Measurements from ENCODE around the gene COMMD10. TPM values are rescaled to one million over a fixed set of nuclear protein-coding genes. Genes with fewer than 3 reads are reported as not detected.

COMMD10 gene
- total RNA-seq, 4 donors from 2014 or later = 10.6 to 34.6 (median 15.2) TPM

DNA sequence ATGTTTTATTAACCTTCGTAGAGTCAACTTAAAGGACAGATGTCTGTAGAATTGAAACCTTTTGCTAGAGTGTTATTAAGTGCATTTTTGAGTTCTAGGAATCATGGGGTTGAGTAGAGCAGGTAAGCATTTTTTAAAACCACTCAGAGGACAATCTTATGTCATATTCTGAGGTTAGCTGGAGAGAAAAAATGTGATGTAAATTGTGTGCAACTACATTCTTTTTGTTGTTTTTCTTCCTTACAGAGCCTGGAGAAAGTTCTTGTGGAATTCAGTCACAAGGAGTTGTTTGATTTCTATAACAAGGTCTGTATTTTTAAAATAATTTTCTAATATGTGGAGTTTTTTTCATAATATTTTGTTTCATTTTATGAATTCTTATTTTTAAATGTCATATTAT is 206.4 kb downstream of the COMMD10 start:
- Histone ChIP-seq H3K27ac (no peak overlapping the region), H3K9me3 (peaks cover 0 to 4% (median 0%) of the 10 kb centered on the region in 3 donors), H3K4me1 (no peaks in the 10 kb centered on the region), H3K36me3 (peaks cover 0 to 6% of the 10 kb centered on the region in 2 donors), H3K27me3 (no peaks in the 10 kb centered on the region), H3K4me3 (no peak overlapping the region)
- DNase-seq = no peak
- in situ Hi-C loops (cut with MboI; ENCODE audit: low sequenced_read_pairs in 4 of 4) = no loop called here
- intact Hi-C loops (cut with DNase I; ENCODE audit: low total_unique reads) = no loop called here
- no peak for TF ChIP-seq POLR2A (IDR thresholded peaks at IDR 0.05)
- TF ChIP-seq CTCF (IDR thresholded peaks at IDR 0.05 in 4 of 5, conservative IDR thresholded peaks at IDR 0.05 in 1 of 5) = no peak
- no peak for ATAC-seq

DNA sequence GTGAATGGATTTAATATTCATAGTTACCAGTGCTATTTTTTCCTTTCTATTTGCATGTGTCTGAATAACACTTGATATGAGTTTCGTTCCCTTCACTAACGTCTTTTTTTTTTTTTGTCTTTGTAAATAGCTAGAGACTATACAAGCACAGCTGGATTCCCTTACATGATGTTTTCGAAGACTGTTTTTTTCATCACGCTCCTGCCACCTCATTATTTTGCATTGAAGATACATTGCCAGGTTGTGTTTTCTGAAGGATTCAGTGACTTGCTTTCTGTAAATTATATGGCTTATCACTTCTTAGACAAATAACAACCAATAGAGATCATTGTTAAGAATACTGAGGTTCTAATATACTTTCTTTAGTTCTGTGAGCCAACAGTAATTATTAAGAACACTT is 207.5 kb downstream of the COMMD10 start:
- no peak for DNase-seq
- no peaks in the 10 kb centered on the region for H3K27me3 ChIP-seq
- H3K9me3 ChIP-seq = peaks cover 0 to 4% (median 0%) of the 10 kb centered on the region in 3 donors
- no peak for TF ChIP-seq CTCF (IDR thresholded peaks at IDR 0.05 in 4 of 5, conservative IDR thresholded peaks at IDR 0.05 in 1 of 5)
- no peak for TF ChIP-seq POLR2A (IDR thresholded peaks at IDR 0.05)
- ATAC-seq = no peak
- no peak overlapping the region for H3K27ac ChIP-seq
- peaks cover 0 to 7% of the 10 kb centered on the region in 2 donors for H3K36me3 ChIP-seq
- in situ Hi-C loops (cut with MboI; ENCODE audit: low sequenced_read_pairs in 4 of 4) = no loop called here
- intact Hi-C loops (cut with DNase I; ENCODE audit: low total_unique reads) = no loop called here
- H3K4me3 ChIP-seq = no peak overlapping the region
- H3K4me1 ChIP-seq = no peaks in the 10 kb centered on the region

DNA sequence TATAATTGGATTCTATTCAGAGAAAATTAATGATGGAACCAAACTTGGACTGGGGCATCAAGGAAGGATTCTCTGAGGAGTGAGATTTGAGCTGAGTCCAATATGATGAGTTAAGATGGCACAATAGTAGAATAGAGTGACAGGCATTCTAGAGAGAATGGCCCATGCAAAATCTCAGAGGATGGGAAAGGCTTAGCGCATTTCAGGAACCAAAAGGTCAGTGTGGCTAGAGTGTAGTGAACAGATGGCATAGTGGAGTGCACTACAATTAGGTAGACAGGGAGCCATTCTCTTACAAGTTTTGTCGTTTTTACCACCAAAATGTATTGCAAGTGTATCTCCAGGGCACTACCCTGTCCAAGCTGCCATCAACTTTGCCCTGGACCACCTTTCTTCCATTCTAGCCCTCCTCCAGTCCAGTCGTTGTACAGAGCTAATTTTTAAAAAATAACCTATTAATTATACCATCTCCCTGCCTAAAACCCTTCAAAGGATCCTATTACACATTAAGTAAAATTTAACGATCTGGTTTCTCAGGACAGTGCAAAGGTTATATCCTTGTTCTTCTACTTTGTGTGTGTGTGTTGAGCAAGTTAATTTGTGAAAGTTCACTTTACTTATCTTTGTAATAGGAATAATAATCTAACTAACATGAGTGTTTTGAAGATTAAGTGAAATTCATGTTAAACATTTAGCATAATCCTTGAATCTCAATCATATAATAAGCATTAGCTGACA is 211.7 kb downstream of the COMMD10 start:
- no peak for TF ChIP-seq POLR2A (IDR thresholded peaks at IDR 0.05)
- no peak for TF ChIP-seq CTCF (IDR thresholded peaks at IDR 0.05 in 4 of 5, conservative IDR thresholded peaks at IDR 0.05 in 1 of 5)
- Histone ChIP-seq H3K9me3 (no peaks in the 10 kb centered on the region), H3K4me1 (no peaks in the 10 kb centered on the region), H3K27ac (no peak overlapping the region), H3K27me3 (no peaks in the 10 kb centered on the region), H3K36me3 (peaks cover 0 to 21% of the 10 kb centered on the region in 2 donors), H3K4me3 (no peak overlapping the region)
- intact Hi-C loops (cut with DNase I; ENCODE audit: low total_unique reads) (no loop called here), in situ Hi-C loops (cut with MboI; ENCODE audit: low sequenced_read_pairs in 4 of 4) (no loop called here)
- ATAC-seq (no peak), DNase-seq (no peak)

DNA sequence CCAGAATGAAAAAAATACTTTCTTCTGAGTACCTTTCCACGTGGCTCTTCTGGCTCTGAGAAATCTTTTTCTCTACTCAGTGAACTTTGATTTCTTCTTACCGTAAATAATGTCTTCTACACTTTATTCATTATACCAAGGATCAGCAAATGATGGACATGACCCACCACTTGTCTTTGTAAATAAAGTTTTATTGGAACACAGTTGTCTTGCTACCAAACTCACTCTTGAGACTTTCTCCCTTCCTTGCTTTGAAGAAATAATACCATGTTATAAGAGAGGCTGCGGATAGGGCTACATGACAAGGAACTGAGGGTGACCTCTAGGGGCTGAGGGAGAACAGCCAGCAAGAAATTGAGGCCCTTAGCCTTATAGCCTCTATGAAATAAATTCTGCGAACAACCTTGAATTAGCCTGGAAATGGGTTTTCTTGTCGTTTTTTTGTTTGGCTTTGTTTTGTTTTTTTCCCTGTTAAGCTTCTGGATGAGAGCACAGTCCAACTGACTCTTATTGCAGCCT is 212.5 kb downstream of the COMMD10 start:
- in situ Hi-C loops (cut with MboI; ENCODE audit: low sequenced_read_pairs in 4 of 4) (no loop called here), intact Hi-C loops (cut with DNase I; ENCODE audit: low total_unique reads) (no loop called here)
- H3K36me3 ChIP-seq = peaks cover 0 to 21% of the 10 kb centered on the region in 2 donors
- H3K27ac ChIP-seq = no peak overlapping the region
- no peaks in the 10 kb centered on the region for H3K9me3 ChIP-seq
- DNase-seq = no peak
- TF ChIP-seq POLR2A (IDR thresholded peaks at IDR 0.05) (no peak), CTCF (IDR thresholded peaks at IDR 0.05 in 4 of 5, conservative IDR thresholded peaks at IDR 0.05 in 1 of 5) (no peak)
- H3K27me3 ChIP-seq = no peaks in the 10 kb centered on the region
- ATAC-seq = no peak
- H3K4me1 ChIP-seq = no peaks in the 10 kb centered on the region
- no peak overlapping the region for H3K4me3 ChIP-seq
